HCT116 (cell line): ENCODE data around the gene LEO1. TPM values are rescaled to one million over a fixed set of nuclear protein-coding genes. Genes with fewer than 3 reads are reported as not detected.

Experiments used
- ATAC-seq: fragments of 200-7000 bp; cut with Tn5 transposase; 2 replicates; pipeline ENCODE4 v1.9.1; 2020; ENCODE audit warnings: mild to moderate bottlenecking, moderate library complexity
- BruUV-seq: library from RNA; stranded (reverse); fragments of 400-500 nt; replicated peaks from 2 replicates; lab custom pipeline; 2021; lab: Mats Ljungman, UMichigan
- CTCF ChIA-PET: fragments of 300-600 bp; sonication (Branson Sonifier 250); formaldehyde crosslinking; loops from one replicate; lab custom pipeline; 2021; ENCODE audit warnings: antibody characterized with exemption; lab: Charles Lee
- POLR2A ChIA-PET: fragments of 300-600, 350-600 bp; sonication (Branson Sonifier 250); formaldehyde crosslinking; loops from one replicate; lab custom pipeline; 2021; ENCODE audit warnings: antibody characterized with exemption; lab: Charles Lee
- RAD21 ChIA-PET, 2 experiments: fragments of 300-600 bp; sonication (Branson Sonifier 250); formaldehyde crosslinking; loops; one replicate each; lab custom pipeline; 2023; ENCODE audit warnings: low total read pairs in 2 of 2; ENCODE audit not compliant: uncharacterized antibody in 2 of 2, unreplicated experiment in 2 of 2, low non-redundant PET in 1 of 2; lab: Charles Lee
- DNase-seq: peaks from one replicate; pipeline ENCODE4 v3.0.0-alpha.2; 2010; ENCODE audit warnings: low read depth, low spot score
- H2AFZ ChIP-seq: fragments of 200-600 bp; shearing (Covaris generic), sonication (generic); 2 replicates; pipeline ENCODE4 v1.6.1; 2017; ENCODE audit warnings: low read depth, mixed run types, mixed read lengths, antibody characterized with exemption, low read length; ENCODE audit not compliant: poor library complexity, severe bottlenecking
- H3K27ac ChIP-seq: 2 replicates; pipeline ENCODE4 v1.5.1; 2012; ENCODE audit warnings: low read depth, low read length
- H3K27me3 ChIP-seq: fragments of 200-600 bp; sonication (generic); 2 replicates; pipeline ENCODE4 v1.6.1; 2016; ENCODE audit warnings: mixed run types, low read length, mixed read lengths; ENCODE audit not compliant: insufficient read depth
- H3K36me3 ChIP-seq, 2 experiments: fragments of 200-500 bp in 1 of 2; fragments of 200-600 bp in 1 of 2; sonication (Bioruptor generic) in 1 of 2; sonication (generic) in 1 of 2; 2 replicates each; pipeline versions ENCODE4 v1.5.1 to v1.6.1; 2014 to 2016; ENCODE audit warnings: low read length in 2 of 2, inconsistent platforms in 1 of 2, mixed read lengths in 1 of 2, mixed run types in 1 of 2; ENCODE audit not compliant: insufficient read depth in 2 of 2, control insufficient read depth in 1 of 2
- H3K4me1 ChIP-seq, 2 experiments: fragments of 200-600 bp in 1 of 2; sonication (generic) in 1 of 2; 2 replicates each; pipeline versions ENCODE4 v1.5.1 to v1.6.1; 2012 to 2017; ENCODE audit warnings: low read length in 2 of 2, inconsistent platforms in 1 of 2, mild to moderate bottlenecking in 1 of 2, mixed read lengths in 1 of 2, mixed run types in 1 of 2, moderate library complexity in 1 of 2; ENCODE audit not compliant: insufficient read depth in 2 of 2, control insufficient read depth in 1 of 2
- H3K4me2 ChIP-seq: fragments of 200-600 bp; sonication (generic); 2 replicates; pipeline ENCODE4 v1.6.1; 2017; ENCODE audit warnings: mixed run types, low read length, mixed read lengths
- H3K4me3 ChIP-seq, 2 experiments: fragments of 200-600 bp in 1 of 2; sonication (generic) in 1 of 2; replicated peaks in 1 of 2; 2 replicates each; pipeline ENCODE4 v1.5.1; 2011 to 2016; ENCODE audit warnings: low read length in 2 of 2, control low read depth in 1 of 2, low read depth in 1 of 2, mild to moderate bottlenecking in 1 of 2, mixed read lengths in 1 of 2, mixed run types in 1 of 2
- H3K79me2 ChIP-seq: fragments of 200-600 bp; sonication (generic); 2 replicates; pipeline ENCODE4 v1.6.1; 2017; ENCODE audit warnings: mild to moderate bottlenecking, mixed run types, low read length, moderate library complexity, mixed read lengths; ENCODE audit not compliant: insufficient read depth
- H3K9ac ChIP-seq: fragments of 200-600 bp; sonication (generic); 2 replicates; pipeline ENCODE4 v1.6.1; 2016; ENCODE audit warnings: low read length, mixed read lengths
- H3K9me2 ChIP-seq: fragments of 200-600 bp; sonication (generic), shearing (Covaris generic); 2 replicates; pipeline ENCODE4 v1.6.1; 2017; ENCODE audit warnings: mixed run types, mild to moderate bottlenecking, moderate library complexity; ENCODE audit not compliant: insufficient read depth
- H3K9me3 ChIP-seq, 2 experiments: fragments of 200-500 bp in 1 of 2; fragments of 200-600 bp in 1 of 2; sonication (Bioruptor generic) in 1 of 2; sonication (generic) in 1 of 2; 2 replicates each; pipeline ENCODE4 v1.6.1; 2014 to 2017; ENCODE audit warnings: low read length in 2 of 2, mixed read lengths in 2 of 2, inconsistent platforms in 1 of 2, low read depth in 1 of 2, mild to moderate bottlenecking in 1 of 2, mixed run types in 1 of 2, moderate library complexity in 1 of 2; ENCODE audit not compliant: control insufficient read depth in 1 of 2, insufficient read depth in 1 of 2
- H4K20me1 ChIP-seq: fragments of 200-600 bp; sonication (generic), shearing (Covaris generic); 2 replicates; pipeline ENCODE4 v1.6.1; 2017; ENCODE audit warnings: mixed run types, mild to moderate bottlenecking, moderate library complexity; ENCODE audit not compliant: insufficient read depth
- CBX3 ChIP-seq: IDR thresholded peaks from 2 replicates; pipeline ENCODE4 v1.6.1; 2012; ENCODE audit warnings: low read depth
- CEBPB ChIP-seq: IDR thresholded peaks from 2 replicates; pipeline ENCODE4 v1.6.1; 2012; ENCODE audit warnings: low read depth
- EGR1 ChIP-seq: IDR thresholded peaks from 2 replicates; pipeline ENCODE4 v1.6.1; 2012; ENCODE audit warnings: low read depth
- ELF1 ChIP-seq: IDR thresholded peaks from 2 replicates; pipeline ENCODE4 v1.6.1; 2012; ENCODE audit warnings: low read depth, borderline replicate concordance
- EZH2 ChIP-seq: fragments of 200-600 bp; sonication (generic); IDR thresholded peaks from 2 replicates; pipeline ENCODE4 v1.6.1; 2017; ENCODE audit warnings: antibody characterized with exemption, mixed run types
- FOSL1 ChIP-seq: IDR thresholded peaks from 2 replicates; pipeline ENCODE4 v1.6.1; 2012; ENCODE audit warnings: low read depth
- POLR2A ChIP-seq: IDR thresholded peaks from 2 replicates; pipeline ENCODE4 v1.7.0; 2011; ENCODE audit warnings: borderline replicate concordance; ENCODE audit not compliant: insufficient read depth, insufficient read length; ENCODE audit errors: extremely low read depth
- POLR2AphosphoS5 ChIP-seq: IDR thresholded peaks from 2 replicates; pipeline ENCODE4 v1.6.1; 2011; ENCODE audit warnings: mild to moderate bottlenecking, low read depth, low read length, moderate library complexity
- RAD21 ChIP-seq: IDR thresholded peaks from 2 replicates; pipeline ENCODE4 v1.6.1; 2012; ENCODE audit warnings: low read depth, mild to moderate bottlenecking
- SIN3A ChIP-seq: IDR thresholded peaks from 2 replicates; pipeline ENCODE4 v1.6.1; 2012; ENCODE audit warnings: low read depth
- SP1 ChIP-seq: IDR thresholded peaks from 2 replicates; pipeline ENCODE4 v1.6.1; 2012; ENCODE audit warnings: low read depth
- SRF ChIP-seq: IDR thresholded peaks from 2 replicates; pipeline ENCODE4 v1.6.1; 2012; ENCODE audit warnings: low read depth
- TCF7L2 ChIP-seq: IDR thresholded peaks from 2 replicates; pipeline ENCODE4 v1.7.0; 2011; ENCODE audit warnings: borderline replicate concordance, inconsistent platforms; ENCODE audit not compliant: insufficient read depth, insufficient read length; ENCODE audit errors: extremely low read depth
- YY1 ChIP-seq: IDR thresholded peaks from 2 replicates; pipeline ENCODE4 v1.6.1; 2011; ENCODE audit warnings: low read length, low read depth, moderate library complexity, mild to moderate bottlenecking; ENCODE audit not compliant: insufficient replicate concordance; ENCODE audit errors: extremely low read depth
- ZNF274 ChIP-seq: fragments of 200-500 bp; sonication (Bioruptor generic); IDR thresholded peaks from 2 replicates; pipeline ENCODE4 v1.6.1; 2014; ENCODE audit warnings: mild to moderate bottlenecking, low read depth, low read length, inconsistent platforms
- intact Hi-C: fragments of 100-400 bp; cut with micrococcal nuclease; formaldehyde crosslinking; loops from 2 replicates; pipeline ENCODE4 v1.10.0; 2022
- total RNA-seq: library from RNA; stranded (reverse); gene quantifications from one replicate; pipeline ENCODE4 v1.2.1, GENCODE V29; 2021; ENCODE audit not compliant: unreplicated experiment
- TF ChIP-seq, protein P1 (sequence below), 3 experiments: fragments of 200-600 bp in 1 of 3; sonication (generic) in 1 of 3; IDR thresholded peaks in 2 of 3; conservative IDR thresholded peaks in 1 of 3; 2 replicates each; pipeline ENCODE4 v1.5.1; 2012 to 2017; ENCODE audit warnings: low read depth in 2 of 3, low read length in 2 of 3, antibody characterized with exemption in 1 of 3, borderline replicate concordance in 1 of 3, control low read depth in 1 of 3, mild to moderate bottlenecking in 1 of 3, mixed read lengths in 1 of 3, mixed run types in 1 of 3, moderate library complexity in 1 of 3; ENCODE audit not compliant: insufficient read depth in 1 of 3
- TF ChIP-seq, protein P2 (sequence below): IDR thresholded peaks from 2 replicates; pipeline ENCODE4 v1.6.1; 2012
- TF ChIP-seq, protein P3 (sequence below): IDR thresholded peaks from 2 replicates; pipeline ENCODE4 v1.6.1; 2012

Gene LEO1
- total RNA-seq, 1 experiment from 2014 or later = 27.8 TPM

DNA sequence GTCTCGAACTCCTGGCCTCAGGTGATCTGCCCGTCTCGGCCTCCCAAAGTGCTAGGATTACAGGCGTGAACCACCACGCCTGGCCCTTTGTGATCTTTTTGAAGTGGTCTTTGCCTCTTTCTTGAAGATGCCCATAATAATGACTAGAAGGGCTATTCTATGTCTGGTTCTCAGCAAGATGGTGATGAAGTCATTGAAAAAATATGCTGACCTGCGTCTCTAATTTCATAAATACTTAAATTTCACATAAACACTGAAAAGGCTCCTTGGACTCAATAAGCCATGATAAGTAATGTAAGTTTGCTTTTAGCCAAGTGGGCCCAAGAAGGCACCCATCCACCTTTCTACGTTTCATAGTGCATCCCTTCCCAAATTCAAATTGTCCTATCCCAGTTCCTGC lies 46.7 kb upstream of the LEO1 start (continued):
- TF ChIP-seq, protein P1, sequence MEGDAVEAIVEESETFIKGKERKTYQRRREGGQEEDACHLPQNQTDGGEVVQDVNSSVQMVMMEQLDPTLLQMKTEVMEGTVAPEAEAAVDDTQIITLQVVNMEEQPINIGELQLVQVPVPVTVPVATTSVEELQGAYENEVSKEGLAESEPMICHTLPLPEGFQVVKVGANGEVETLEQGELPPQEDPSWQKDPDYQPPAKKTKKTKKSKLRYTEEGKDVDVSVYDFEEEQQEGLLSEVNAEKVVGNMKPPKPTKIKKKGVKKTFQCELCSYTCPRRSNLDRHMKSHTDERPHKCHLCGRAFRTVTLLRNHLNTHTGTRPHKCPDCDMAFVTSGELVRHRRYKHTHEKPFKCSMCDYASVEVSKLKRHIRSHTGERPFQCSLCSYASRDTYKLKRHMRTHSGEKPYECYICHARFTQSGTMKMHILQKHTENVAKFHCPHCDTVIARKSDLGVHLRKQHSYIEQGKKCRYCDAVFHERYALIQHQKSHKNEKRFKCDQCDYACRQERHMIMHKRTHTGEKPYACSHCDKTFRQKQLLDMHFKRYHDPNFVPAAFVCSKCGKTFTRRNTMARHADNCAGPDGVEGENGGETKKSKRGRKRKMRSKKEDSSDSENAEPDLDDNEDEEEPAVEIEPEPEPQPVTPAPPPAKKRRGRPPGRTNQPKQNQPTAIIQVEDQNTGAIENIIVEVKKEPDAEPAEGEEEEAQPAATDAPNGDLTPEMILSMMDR (IDR thresholded peaks at IDR 0.05 in 2 of 3, conservative IDR thresholded peaks at IDR 0.05 in 1 of 3; ENCODE audit: borderline replicate concordance in 1 of 3, insufficient read depth in 1 of 3, low read depth in 2 of 3, low read length in 2 of 3) = no peak
- TF ChIP-seq FOSL1 (no peak), SIN3A (no peak), SRF (no peak), RAD21 (no peak), EZH2 (no peak), POLR2A (no peak)
- TF ChIP-seq, protein P2, sequence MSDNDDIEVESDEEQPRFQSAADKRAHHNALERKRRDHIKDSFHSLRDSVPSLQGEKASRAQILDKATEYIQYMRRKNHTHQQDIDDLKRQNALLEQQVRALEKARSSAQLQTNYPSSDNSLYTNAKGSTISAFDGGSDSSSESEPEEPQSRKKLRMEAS = no peak

DNA sequence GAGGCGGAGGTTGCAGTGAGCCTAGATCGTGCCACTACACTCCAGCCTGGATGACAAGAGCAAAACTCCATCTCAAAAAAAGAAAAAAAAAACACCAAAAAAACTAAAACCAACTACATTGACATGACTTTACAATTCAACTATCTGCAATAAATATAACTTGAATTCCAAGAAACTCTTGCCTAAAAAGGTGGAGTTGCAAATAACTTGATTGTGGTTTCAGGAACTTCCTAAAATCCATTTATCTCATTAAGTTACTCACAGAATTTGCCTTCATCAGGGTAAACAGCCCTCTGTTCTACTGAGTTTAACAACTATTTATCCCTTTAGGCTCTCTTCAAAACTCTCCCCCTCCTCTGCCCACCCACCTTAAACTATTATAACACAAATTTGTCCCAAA lies 44.7 kb upstream of the LEO1 start:
- intact Hi-C loops = no loop called here
- no peak overlapping the region for H3K27ac ChIP-seq
- ATAC-seq = no peak
- H3K9me2 ChIP-seq = no peaks in the 10 kb centered on the region
- H3K4me2 ChIP-seq = no peak overlapping the region
- no peaks in the 10 kb centered on the region for H3K9me3 ChIP-seq
- H3K27me3 ChIP-seq = no peaks in the 10 kb centered on the region
- H2AFZ ChIP-seq = no peak overlapping the region
- no peak overlapping the region for H3K9ac ChIP-seq
- RAD21 ChIA-PET = no interaction called here
- H3K4me1 ChIP-seq = peaks cover 18 to 40% of the 10 kb centered on the region in 2 experiments
- no TSS peak for BruUV-seq
- CTCF ChIA-PET = no interaction called here
- H4K20me1 ChIP-seq = peaks cover 11% of the 10 kb centered on the region; the same call in 1 of the 2 replicates
- DNase-seq = no peak
- POLR2A ChIA-PET = no interaction called here
- H3K4me3 ChIP-seq = no peak overlapping the region
- no peaks in the 10 kb centered on the region for H3K36me3 ChIP-seq
- H3K79me2 ChIP-seq = peaks cover 18% of the 10 kb centered on the region
- TF ChIP-seq SP1 = no peak
- TF ChIP-seq, protein P3, sequence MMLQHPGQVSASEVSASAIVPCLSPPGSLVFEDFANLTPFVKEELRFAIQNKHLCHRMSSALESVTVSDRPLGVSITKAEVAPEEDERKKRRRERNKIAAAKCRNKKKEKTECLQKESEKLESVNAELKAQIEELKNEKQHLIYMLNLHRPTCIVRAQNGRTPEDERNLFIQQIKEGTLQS = no peak
- no peak for TF ChIP-seq ZNF274
- no peak for TF ChIP-seq POLR2AphosphoS5
- TF ChIP-seq, protein P1 (IDR thresholded peaks at IDR 0.05 in 2 of 3, conservative IDR thresholded peaks at IDR 0.05 in 1 of 3; ENCODE audit: borderline replicate concordance in 1 of 3, insufficient read depth in 1 of 3, low read depth in 2 of 3, low read length in 2 of 3) = no peak
- no peak for TF ChIP-seq EZH2
- no peak for TF ChIP-seq YY1
- TF ChIP-seq, protein P2 = no peak
- TF ChIP-seq FOSL1 = no peak
- TF ChIP-seq POLR2A = no peak
- TF ChIP-seq ELF1 = no peak
- TF ChIP-seq CBX3 = no peak
- TF ChIP-seq CEBPB = no peak
- no peak for TF ChIP-seq EGR1
- no peak for TF ChIP-seq TCF7L2
- no peak for TF ChIP-seq RAD21
